ENCODE data around the gene GPR87.

The GPR87 gene

GRCh38 chr3:151315136-151315535 is 1.5 kb downstream of the GPR87 start:
- DNase-seq: no peak

GRCh38 chr3:151314593-151314992 is 2.0 kb downstream of the GPR87 start:
- DNase-seq: no peak

DNA sequence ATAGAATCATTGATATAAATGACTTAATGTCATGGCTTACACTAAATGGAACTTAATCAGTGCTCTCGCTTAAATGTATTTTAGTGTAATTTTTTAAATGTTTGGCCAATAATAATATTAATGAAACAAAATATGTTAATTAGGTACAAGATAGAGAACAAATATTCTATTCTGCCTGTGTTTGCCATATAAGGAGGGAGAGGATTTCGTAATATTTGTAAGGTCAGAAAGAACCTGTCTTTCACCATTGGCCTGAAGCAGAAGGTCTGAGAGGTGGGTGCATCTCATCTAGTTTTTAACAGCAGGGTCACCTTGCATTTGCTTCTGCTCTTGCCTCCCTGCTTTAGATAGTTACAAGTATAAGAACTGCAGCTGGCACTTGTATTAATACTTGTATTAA is 2.5 kb downstream of the GPR87 start:
- DNase-seq: no peak

DNA sequence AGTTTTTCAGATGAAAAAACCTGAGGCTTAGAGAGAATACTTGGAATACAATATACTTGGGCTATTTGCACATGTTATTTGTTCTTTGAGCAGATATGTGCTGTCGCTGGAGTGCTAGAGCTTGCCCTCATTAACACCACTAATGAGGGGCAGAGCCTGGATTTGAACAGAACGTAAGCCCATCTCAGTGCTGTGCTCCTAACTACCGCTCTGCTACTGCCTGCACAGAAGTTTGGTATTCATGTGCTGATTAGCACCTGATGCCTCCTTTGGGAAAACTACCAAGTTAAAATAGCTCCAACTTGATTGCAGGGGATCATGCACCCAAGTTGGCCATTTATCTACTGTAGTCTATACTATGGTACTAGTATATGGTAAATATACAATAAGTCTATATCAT is 3.6 kb downstream of the GPR87 start:
- no peak for DNase-seq

DNA sequence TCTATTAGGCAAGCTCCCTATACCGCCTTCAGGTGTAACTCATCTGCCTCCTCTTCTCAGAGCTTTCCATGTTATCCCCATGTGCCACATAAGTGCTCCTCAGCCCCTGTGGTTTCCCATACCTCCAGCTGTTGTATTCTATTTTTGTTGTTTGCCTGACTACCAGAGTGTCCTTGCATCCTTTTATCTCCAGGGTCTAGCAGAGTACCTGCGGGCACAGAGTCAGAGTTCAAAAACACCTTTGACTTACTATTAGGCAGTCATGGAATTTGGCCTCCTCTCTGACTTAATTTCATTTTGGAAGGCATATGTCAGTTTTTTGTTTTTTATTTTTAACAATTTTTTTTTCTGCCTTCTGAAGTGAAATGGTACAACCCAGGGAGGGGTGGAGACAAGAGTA is 7.1 kb downstream of the GPR87 start:
- DNase-seq: no peak

- DNase-seq: no peak
These were observed 8.8 kb downstream of the GPR87 start for GRCh38 chr3:151307583-151308488.

- DNase-seq: no peak
These were observed 9.5 kb downstream of the GPR87 start for GRCh38 chr3:151307131-151307530.

GRCh38 chr3:151306168-151306810 is 10.3 kb downstream of the GPR87 start:
- DNase-seq: no peak

GRCh38 chr3:151305775-151306151 is 10.9 kb downstream of the GPR87 start:
- DNase-seq: no peak

DNA sequence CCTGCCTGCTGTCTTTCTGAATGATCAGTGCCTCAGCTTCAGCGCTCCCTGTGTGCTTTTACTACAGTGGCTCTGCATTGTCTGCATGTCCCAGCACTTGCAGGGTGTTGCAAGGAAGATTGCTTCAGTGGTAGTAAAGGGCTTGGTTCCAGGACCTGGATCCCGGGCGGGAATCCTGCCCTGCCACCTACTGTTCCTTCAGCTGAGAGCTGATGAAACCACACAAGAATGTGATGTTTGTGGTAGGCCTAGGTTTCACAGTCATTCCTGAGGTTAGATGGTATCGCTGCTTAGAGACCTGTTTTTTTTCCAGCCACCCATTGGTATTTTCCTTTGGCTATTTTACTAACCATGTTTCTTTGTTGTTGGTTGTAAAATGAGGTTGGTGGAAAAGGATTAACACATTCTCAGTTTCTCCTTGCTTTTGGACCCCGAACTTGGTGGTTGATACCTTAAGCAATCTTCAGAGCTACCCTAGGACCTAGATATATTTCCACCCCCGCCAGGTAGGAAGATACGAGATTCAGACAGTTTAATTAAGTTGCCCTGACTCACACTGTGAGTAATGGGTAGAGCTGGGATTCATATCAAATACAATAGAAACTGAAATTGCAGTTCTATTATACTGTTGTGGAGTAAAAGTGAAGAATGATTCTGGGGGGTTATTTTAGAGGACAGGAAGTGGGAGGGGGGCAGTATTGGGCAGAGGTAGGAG is 11.4 kb downstream of the GPR87 start:
- DNase-seq: no peak

GRCh38 chr3:151303751-151304150 is 12.9 kb downstream of the GPR87 start:
- no peak for DNase-seq

GRCh38 chr3:151301787-151302186 is 14.8 kb downstream of the GPR87 start:
- DNase-seq: no peak

GRCh38 chr3:151300539-151300938 is 16.1 kb downstream of the GPR87 start:
- no peak for DNase-seq

DNA sequence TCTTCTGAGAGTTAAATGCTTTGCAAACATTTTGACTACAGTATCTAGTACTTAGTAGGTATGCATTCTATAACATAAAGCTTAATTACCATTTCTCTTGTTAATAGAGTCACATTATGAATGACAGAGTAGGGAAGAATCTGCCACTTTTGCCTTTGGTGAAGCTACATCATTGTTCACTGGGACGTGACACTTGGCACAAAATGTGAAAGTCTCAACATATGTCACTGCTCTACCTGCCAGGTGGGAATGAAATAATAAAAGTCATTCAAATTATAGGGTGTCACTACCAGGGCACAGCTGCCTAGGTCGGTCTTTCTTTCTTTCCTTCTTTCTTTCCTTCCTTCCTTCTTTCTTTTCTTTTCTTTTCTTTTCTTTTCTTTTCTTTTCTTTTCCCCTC is 17.6 kb downstream of the GPR87 start:
- no peak for DNase-seq

- no peak for DNase-seq
These were observed 19.2 kb downstream of the GPR87 start for GRCh38 chr3:151297429-151297828.

DNA sequence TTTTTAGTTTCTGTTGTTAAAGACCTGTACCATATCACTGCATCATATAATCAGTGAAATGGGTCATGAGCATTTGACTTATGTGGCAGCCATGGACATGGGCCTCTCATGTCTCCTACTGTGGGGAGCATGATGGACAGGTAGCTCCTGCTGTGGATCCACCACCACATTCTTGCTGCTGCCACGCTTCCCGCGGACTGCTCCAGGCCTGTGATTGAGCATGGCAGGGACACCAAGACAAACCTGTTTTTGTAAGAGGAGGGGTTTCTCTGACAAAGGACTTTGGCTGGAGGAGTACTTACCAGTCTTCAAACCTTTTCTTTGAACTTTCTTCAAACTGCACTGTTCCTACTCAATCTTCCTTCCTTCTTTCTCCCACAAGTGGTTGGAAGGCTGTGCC is 20.4 kb downstream of the GPR87 start:
- DNase-seq: no peak

GRCh38 chr3:151293127-151293526 is 23.5 kb downstream of the GPR87 start:
- DNase-seq: no peak

DNA sequence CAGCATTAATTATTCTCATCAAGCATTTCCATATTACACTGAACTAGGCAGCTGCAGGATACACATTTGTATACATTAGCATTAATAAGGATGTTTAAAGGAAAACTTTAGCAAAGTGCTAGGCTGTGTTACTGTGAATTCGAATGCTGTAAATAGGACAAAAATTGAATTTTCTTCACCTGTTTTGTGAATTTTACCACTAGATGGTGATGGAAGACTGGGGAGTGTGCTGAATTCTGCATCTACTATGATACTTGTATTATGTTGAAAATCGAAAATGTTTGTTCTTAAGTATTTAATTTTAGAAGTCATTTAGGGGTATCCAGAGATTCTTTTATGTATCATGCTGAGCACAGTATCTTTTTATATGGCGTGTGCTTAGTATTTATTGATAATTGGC is 25.9 kb downstream of the GPR87 start:
- DNase-seq: no peak

- DNase-seq: no peak
These were observed 27.2 kb downstream of the GPR87 start for GRCh38 chr3:151289445-151289844.

DNA sequence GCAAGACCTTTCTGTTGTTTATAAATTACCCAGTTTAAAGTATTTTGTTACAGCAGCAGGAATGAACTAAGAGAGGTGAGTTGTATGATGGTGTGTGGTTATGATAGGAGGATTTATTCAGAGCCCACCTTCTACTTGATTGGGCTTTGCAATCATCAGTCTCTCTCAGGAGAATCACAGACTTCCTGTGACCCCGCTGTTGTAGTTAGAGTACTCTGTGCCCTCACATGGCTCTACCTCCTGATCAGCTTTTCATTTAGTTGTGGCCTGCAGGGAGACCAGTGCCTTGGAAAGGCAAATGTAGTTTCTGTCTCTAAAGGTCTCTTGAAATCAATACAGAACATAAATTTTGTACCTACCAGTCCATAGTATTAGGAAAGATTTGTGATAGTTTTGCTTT is 30.7 kb downstream of the GPR87 start:
- DNase-seq: no peak

- no peak for DNase-seq
These were observed 32.6 kb downstream of the GPR87 start for GRCh38 chr3:151283907-151284461.

DNA sequence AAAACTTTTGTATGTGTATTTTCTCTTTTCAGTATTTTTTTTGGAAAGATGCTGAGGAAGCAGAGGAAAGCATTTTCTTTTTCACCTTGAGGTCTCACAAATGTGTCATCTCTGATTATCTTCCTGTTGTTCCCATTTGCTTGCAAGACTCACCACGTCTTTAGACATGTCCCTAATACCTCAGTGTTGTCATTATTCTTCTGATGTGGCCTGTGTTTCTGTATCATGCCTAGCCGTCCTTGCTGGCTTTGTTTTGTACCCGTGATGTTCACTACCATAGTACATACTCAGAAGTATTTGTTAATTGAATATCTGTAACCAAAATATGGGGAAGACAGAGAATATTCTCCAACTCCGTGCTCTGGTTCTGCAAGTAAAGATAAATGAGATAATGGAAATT is 33.2 kb downstream of the GPR87 start:
- DNase-seq: no peak

GRCh38 chr3:151282921-151283320 is 33.7 kb downstream of the GPR87 start:
- no peak for DNase-seq

All from activated CD4-positive, CD25-positive, alpha-beta regulatory T cell treated with anti-CD3 and anti-CD28 coated beads, Interleukin-2, amount 50 U/mL, for 72 hours (primary cell).